H1 (cell line): ENCODE measurements around the gene ITPKB. TPM values are rescaled to one million over a fixed set of nuclear protein-coding genes. Genes with fewer than 3 reads are reported as not detected.

ENCODE experiments used
- CBX5 ChIP-seq: fragments of 300-800, 300-1000 bp; sonication (generic); IDR thresholded peaks from 2 replicates; pipeline ENCODE4 v1.7.1; 2016; ENCODE audit warnings: antibody characterized with exemption, low read length, low read depth
- POLR2AphosphoS5 ChIP-seq: IDR thresholded peaks from 2 replicates; pipeline ENCODE4 v1.6.1; 2011; ENCODE audit warnings: low read depth, low read length
- RBBP5 ChIP-seq: IDR thresholded peaks from 2 replicates; pipeline ENCODE4 v1.7.1; 2012; ENCODE audit warnings: low read depth, mild to moderate bottlenecking, inconsistent platforms, low read length, moderate library complexity, borderline replicate concordance
- SAP30 ChIP-seq: fragments of 300-600 bp; sonication (generic); IDR thresholded peaks from 2 replicates; pipeline ENCODE4 v1.7.1; 2012; ENCODE audit warnings: low read length, moderate library complexity, mild to moderate bottlenecking, inconsistent platforms; ENCODE audit not compliant: insufficient read depth, insufficient replicate concordance
- SIX5 ChIP-seq: IDR thresholded peaks from 2 replicates; pipeline ENCODE4 v1.6.1; 2011; ENCODE audit warnings: mild to moderate bottlenecking, low read depth, low read length
- SP4 ChIP-seq: IDR thresholded peaks from 2 replicates; pipeline ENCODE4 v1.6.1; 2012; ENCODE audit warnings: low read length, inconsistent platforms
- polyA plus RNA-seq, 7 experiments: library from polyadenylated mRNA; depleted of rRNA in 3 of 7; stranded (reverse) in 5 of 7; unstranded in 2 of 7; fragments of >200 nt in 5 of 7; fragments of 200-250 nt in 2 of 7; gene quantifications; 1 replicate in 5 of 7; 2 replicates in 1 of 7; 4 replicates in 1 of 7; pipeline versions ENCODE4 v1.2.1 to v1.2.3, GENCODE V29; 2011 to 2013; ENCODE audit warnings: missing spikeins in 2 of 7, mixed read lengths in 2 of 7
- total RNA-seq: library from RNA; stranded (reverse); fragmentation: NEBNext Ultra II Directional; extraction: Animal tissue kit (Norgen Biotek cat#: 25700); gene quantifications from 2 replicates; pipeline ENCODE4 v1.2.1, GENCODE V29; 2021

Gene ITPKB
- total and polyA plus RNA-seq, 2 of the 8 experiments (the other 6 are each of a cell fraction or from before 2014, with no cell fraction given), result 1.7 to 4.8 TPM

- TF ChIP-seq POLR2AphosphoS5 (no peak), RBBP5 (no peak), CBX5 (no peak), SIX5 (no peak), SAP30 (no peak), SP4 (no peak)
- TF ChIP-seq, all 59 proteins: peak for 0
Observed at GRCh38 chr1:226601456-226601855, 137.6 kb downstream of the ITPKB start (continued).
